ENCODE data around the gene KCNN4.

KCNN4 gene

DNA sequence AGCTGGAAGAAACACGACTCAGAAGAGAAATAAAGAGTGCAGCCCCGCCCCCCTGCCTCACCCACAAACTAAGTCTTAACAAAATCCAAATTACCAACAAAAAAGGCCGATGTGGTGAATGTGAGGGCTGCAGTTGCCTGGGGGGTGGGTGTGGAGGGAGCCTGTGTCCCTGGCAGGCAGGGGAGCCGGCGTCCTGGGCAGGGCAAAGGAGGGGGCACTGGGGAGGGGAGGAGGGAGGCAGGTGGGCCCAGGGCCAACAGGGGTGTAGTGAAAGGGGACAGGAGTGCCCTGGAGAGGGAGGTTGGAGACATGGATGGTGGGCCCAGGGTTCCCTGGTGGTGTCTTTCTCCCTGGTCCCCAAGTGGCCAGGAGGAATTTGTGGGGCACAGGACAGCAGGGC, 60.9 kb downstream of the KCNN4 start:
- DNase-seq (ENCODE audit: low read depth in 1 of 2, low spot score in 1 of 2), result no peak

- DNase-seq (ENCODE audit: low read depth in 1 of 2, low spot score in 1 of 2), result no peak
Observed at GRCh38 chr19:43719378-43719868, 61.4 kb downstream of the KCNN4 start.

- DNase-seq (ENCODE audit: low read depth in 1 of 2, low spot score in 1 of 2), result no peak
Observed at GRCh38 chr19:43718627-43719377, 62.0 kb downstream of the KCNN4 start.
